Gastroesophageal sphincter (tissue), 3 donors: ENCODE measurements around the gene PEAK1.

Experiments
- EP300 ChIP-seq: sonication (generic); formaldehyde crosslinking; IDR thresholded peaks from one replicate; pipeline ENCODE4 v1.6.1; 2017; ENCODE audit warnings: antibody characterized with exemption, mild to moderate bottlenecking
- POLR2A ChIP-seq, 2 donors: fragments of 450-650 bp; IDR thresholded peaks; one replicate each; pipeline ENCODE4 v1.6.1; 2017; ENCODE audit warnings: antibody characterized with exemption in 2 of 2, mild to moderate bottlenecking in 2 of 2, moderate library complexity in 1 of 2
- POLR2AphosphoS5 ChIP-seq: sonication (generic); formaldehyde crosslinking; IDR thresholded peaks from one replicate; pipeline ENCODE4 v1.6.1; 2017; ENCODE audit warnings: antibody characterized with exemption
- TF ChIP-seq, protein P1 (sequence below), 4 experiments: fragments of 200-600 bp in 2 of 4; fragments of 450-650 bp in 2 of 4; sonication (generic) in 1 of 4; IDR thresholded peaks; one replicate each; pipeline ENCODE4 v1.5.1; 2017 to 2019; ENCODE audit warnings: antibody characterized with exemption in 4 of 4, mild to moderate bottlenecking in 2 of 4, moderate library complexity in 2 of 4

DNA sequence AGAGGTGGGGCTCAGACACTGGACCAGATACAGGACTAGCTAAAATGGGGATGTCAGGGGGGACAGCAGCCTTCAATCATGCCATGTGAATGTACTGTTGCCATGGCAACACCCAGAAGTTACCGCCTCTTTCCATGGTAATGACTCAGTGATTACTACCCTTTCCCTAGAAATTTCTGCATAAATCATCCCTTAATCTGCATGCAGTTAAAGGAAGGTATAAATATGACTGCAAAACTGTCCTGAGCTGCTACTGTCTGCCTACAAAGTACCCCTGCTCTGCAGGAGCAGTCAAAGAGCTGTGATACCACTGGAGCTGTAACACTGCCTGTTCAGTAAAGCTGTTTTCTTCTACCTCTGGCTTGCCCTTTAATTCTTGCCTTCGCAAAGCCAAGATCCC lies 168.2 kb downstream of the PEAK1 start:
- TF ChIP-seq, protein P1, sequence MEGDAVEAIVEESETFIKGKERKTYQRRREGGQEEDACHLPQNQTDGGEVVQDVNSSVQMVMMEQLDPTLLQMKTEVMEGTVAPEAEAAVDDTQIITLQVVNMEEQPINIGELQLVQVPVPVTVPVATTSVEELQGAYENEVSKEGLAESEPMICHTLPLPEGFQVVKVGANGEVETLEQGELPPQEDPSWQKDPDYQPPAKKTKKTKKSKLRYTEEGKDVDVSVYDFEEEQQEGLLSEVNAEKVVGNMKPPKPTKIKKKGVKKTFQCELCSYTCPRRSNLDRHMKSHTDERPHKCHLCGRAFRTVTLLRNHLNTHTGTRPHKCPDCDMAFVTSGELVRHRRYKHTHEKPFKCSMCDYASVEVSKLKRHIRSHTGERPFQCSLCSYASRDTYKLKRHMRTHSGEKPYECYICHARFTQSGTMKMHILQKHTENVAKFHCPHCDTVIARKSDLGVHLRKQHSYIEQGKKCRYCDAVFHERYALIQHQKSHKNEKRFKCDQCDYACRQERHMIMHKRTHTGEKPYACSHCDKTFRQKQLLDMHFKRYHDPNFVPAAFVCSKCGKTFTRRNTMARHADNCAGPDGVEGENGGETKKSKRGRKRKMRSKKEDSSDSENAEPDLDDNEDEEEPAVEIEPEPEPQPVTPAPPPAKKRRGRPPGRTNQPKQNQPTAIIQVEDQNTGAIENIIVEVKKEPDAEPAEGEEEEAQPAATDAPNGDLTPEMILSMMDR (IDR thresholded peaks at IDR 0.05) = no peak
- TF ChIP-seq POLR2A (IDR thresholded peaks at IDR 0.05) (no peak), POLR2AphosphoS5 (no peak), EP300 (no peak)
